ENCODE data around the gene FAM193A.
"Not testable (repeated sequence)": the region's sequence is repeated elsewhere in the genome, so short reads cannot be mapped to it uniquely, and the experiment has no call there.

FAM193A gene

GRCh38 chr4:2734612-2735011, 198.2 kb downstream of the FAM193A start:
- no peak for DNase-seq

- DNase-seq = no peak
Observed at GRCh38 chr4:2735869-2736268, 199.4 kb downstream of the FAM193A start.

- not testable (repeated sequence) for DNase-seq
Observed at GRCh38 chr4:2738296-2738695, 201.8 kb downstream of the FAM193A start.

GRCh38 chr4:2741626-2742025, 205.2 kb downstream of the FAM193A start:
- no peak for DNase-seq

GRCh38 chr4:2742081-2742822, 205.8 kb downstream of the FAM193A start:
- no peak for DNase-seq

GRCh38 chr4:2742823-2743517, 206.5 kb downstream of the FAM193A start:
- no peak for DNase-seq

GRCh38 chr4:2743518-2744445, 207.3 kb downstream of the FAM193A start:
- DNase-seq = no peak

- DNase-seq = no peak
Observed at GRCh38 chr4:2744576-2745270, 208.3 kb downstream of the FAM193A start.

- DNase-seq = no peak
Observed at GRCh38 chr4:2745516-2745915, 209.1 kb downstream of the FAM193A start.

GRCh38 chr4:2745981-2746806, 209.7 kb downstream of the FAM193A start:
- peak; percentile 96 for DNase-seq

GRCh38 chr4:2746891-2747695, 210.6 kb downstream of the FAM193A start:
- no peak for DNase-seq

- DNase-seq = no peak
Observed at GRCh38 chr4:2750719-2751605, 214.5 kb downstream of the FAM193A start.

- no peak for DNase-seq
Observed at GRCh38 chr4:2753436-2753835, 217.0 kb downstream of the FAM193A start.

GRCh38 chr4:2754848-2755819, 218.7 kb downstream of the FAM193A start:
- DNase-seq = no peak

- peak; percentile 70 for DNase-seq
Observed at GRCh38 chr4:2755821-2756690, 219.6 kb downstream of the FAM193A start, which contains the start of gene TNIP2. TNIP2 (minus strand) TSS chr4:2756336; CDS start chr4:2756289, 47 bp downstream.

GRCh38 chr4:2756691-2757350, 220.4 kb downstream of the FAM193A start:
- DNase-seq = no peak

- DNase-seq = no peak
Observed at GRCh38 chr4:2757426-2757825, 221.0 kb downstream of the FAM193A start.

Measured in CD4-positive, alpha-beta T cell treated with Interleukin-4 for 4 hours (primary cell).